Panc1 (cell line): Measurements from ENCODE around the gene BMX. TPM values are rescaled to one million over a fixed set of nuclear protein-coding genes. Genes with fewer than 3 reads are reported as not detected.

ENCODE experiments used
- ATAC-seq: fragments of 200-7000 bp; cut with Tn5 transposase; 2 replicates; pipeline ENCODE4 v1.9.1; 2020; ENCODE audit warnings: mild to moderate bottlenecking, moderate library complexity
- BruUV-seq: library from RNA; stranded (reverse); fragments of 400-500 nt; replicated peaks from 2 replicates; lab custom pipeline; 2021; lab: Mats Ljungman, UMichigan
- CTCF ChIA-PET: fragments of 300-600 bp; sonication (Branson Sonifier 250); formaldehyde crosslinking; loops from one replicate; lab custom pipeline; 2022; ENCODE audit warnings: antibody characterized with exemption; lab: Charles Lee
- POLR2A ChIA-PET: fragments of 300-600 bp; sonication (Branson Sonifier 250); formaldehyde crosslinking; loops from one replicate; lab custom pipeline; 2022; ENCODE audit warnings: antibody characterized with exemption; lab: Charles Lee
- DNase-seq: peaks from one replicate; pipeline ENCODE4 v3.0.0-alpha.2; 2010; ENCODE audit warnings: low read depth, low spot score
- H3K27ac ChIP-seq: 2 replicates; pipeline ENCODE4 v1.5.1; 2011; ENCODE audit warnings: mild to moderate bottlenecking, low read length, inconsistent platforms
- H3K27me3 ChIP-seq: fragments of 200-500 bp; sonication (Bioruptor generic); 2 replicates; pipeline ENCODE4 v1.6.0; 2014; ENCODE audit warnings: low read length, inconsistent platforms; ENCODE audit not compliant: control insufficient read depth, insufficient read depth
- H3K36me3 ChIP-seq: fragments of 200-500 bp; sonication (Bioruptor generic); 2 replicates; pipeline ENCODE4 v1.5.1; 2014; ENCODE audit warnings: inconsistent platforms, mild to moderate bottlenecking, low read length, moderate library complexity; ENCODE audit not compliant: control insufficient read depth, insufficient read depth
- H3K4me1 ChIP-seq: 2 replicates; pipeline ENCODE4 v1.5.1; 2011; ENCODE audit warnings: inconsistent platforms, mild to moderate bottlenecking, low read length, moderate library complexity; ENCODE audit not compliant: control insufficient read depth, insufficient read depth
- H3K4me3 ChIP-seq, 2 experiments: 2 replicates each; pipeline ENCODE4 v1.5.1; 2011 to 2012; ENCODE audit warnings: low read depth in 2 of 2, low read length in 2 of 2, mild to moderate bottlenecking in 2 of 2, inconsistent platforms in 1 of 2, moderate library complexity in 1 of 2
- H3K9me3 ChIP-seq: fragments of 200-500 bp; sonication (Bioruptor generic); 2 replicates; pipeline ENCODE4 v1.5.1; 2014; ENCODE audit warnings: low read depth, mild to moderate bottlenecking, inconsistent platforms, low read length, moderate library complexity; ENCODE audit not compliant: control insufficient read depth, insufficient read depth
- CTCF ChIP-seq: fragments of 450-650 bp; IDR thresholded peaks from 2 replicates; pipeline ENCODE4 v1.5.1; 2017; ENCODE audit warnings: mild to moderate bottlenecking
- POLR2AphosphoS5 ChIP-seq: IDR thresholded peaks from 2 replicates; pipeline ENCODE4 v1.6.1; 2012; ENCODE audit warnings: mild to moderate bottlenecking, low read depth, low read length, moderate library complexity
- REST ChIP-seq, 2 experiments: IDR thresholded peaks; 2 replicates each; pipeline ENCODE4 v1.6.1; 2011 to 2012; ENCODE audit warnings: low read depth in 2 of 2, control low read depth in 1 of 2, low read length in 1 of 2, mild to moderate bottlenecking in 1 of 2, moderate library complexity in 1 of 2; ENCODE audit not compliant: insufficient read depth in 1 of 2
- SIN3A ChIP-seq: IDR thresholded peaks from 2 replicates; pipeline ENCODE4 v1.6.1; 2012; ENCODE audit warnings: low read depth, mild to moderate bottlenecking, low read length, moderate library complexity, borderline replicate concordance; ENCODE audit not compliant: insufficient read depth
- TCF7L2 ChIP-seq: IDR thresholded peaks from 2 replicates; pipeline ENCODE4 v1.6.1; 2011; ENCODE audit warnings: mild to moderate bottlenecking, low read depth, low read length, inconsistent platforms
- in situ Hi-C: cut with HindIII; loops from 2 replicates; pipeline ENCODE4 v1.10.0; 2016; ENCODE audit warnings: low sequenced_read_pairs, low pct_unique_long_range_greater_than_20kb
- intact Hi-C: fragments of 100-400 bp; cut with micrococcal nuclease; formaldehyde crosslinking; loops from one replicate; pipeline ENCODE4 v1.10.0; 2022; ENCODE audit not compliant: unreplicated experiment
- total RNA-seq: library from RNA; stranded (reverse); gene quantifications from one replicate; pipeline ENCODE4 v1.2.1, GENCODE V29; 2021; ENCODE audit not compliant: unreplicated experiment

Gene BMX
- total RNA-seq, 1 experiment from 2014 or later, result not detected

GRCh38 chrX:15465347-15465746, 35.3 kb upstream of the BMX start:
- no peak overlapping the region for H3K4me3 ChIP-seq
- no peaks in the 10 kb centered on the region for H3K4me1 ChIP-seq
- POLR2A ChIA-PET, result no interaction called here
- in situ Hi-C loops, result no loop called here
- H3K36me3 ChIP-seq, result no peaks in the 10 kb centered on the region
- ATAC-seq (no peak), DNase-seq (no peak)
- no peaks in the 10 kb centered on the region for H3K9me3 ChIP-seq
- no peaks in the 10 kb centered on the region for H3K27me3 ChIP-seq
- CTCF ChIA-PET, result no interaction called here
- no peak overlapping the region for H3K27ac ChIP-seq
- TF ChIP-seq REST (IDR thresholded peaks at IDR 0.05; ENCODE audit: insufficient read depth in 1 of 2, low read depth in 2 of 2, low read length in 1 of 2), result no peak
- TF ChIP-seq CTCF, result no peak
- TF ChIP-seq SIN3A, result no peak
- TF ChIP-seq TCF7L2, result no peak
- no peak for TF ChIP-seq POLR2AphosphoS5
- BruUV-seq, result no TSS peak
- intact Hi-C loops, result no loop called here

GRCh38 chrX:15465896-15466651, 34.5 kb upstream of the BMX start:
- in situ Hi-C loops, result no loop called here

More at GRCh38 chrX:15465896-15466651, 34.5 kb upstream of the BMX start:
- no peaks in the 10 kb centered on the region for H3K36me3 ChIP-seq
- H3K9me3 ChIP-seq, result no peaks in the 10 kb centered on the region
- TF ChIP-seq SIN3A, result no peak
- TF ChIP-seq POLR2AphosphoS5, result no peak
- no peak for TF ChIP-seq CTCF
- TF ChIP-seq REST (IDR thresholded peaks at IDR 0.05; ENCODE audit: insufficient read depth in 1 of 2, low read depth in 2 of 2, low read length in 1 of 2), result no peak
- no peak for TF ChIP-seq TCF7L2
- H3K4me1 ChIP-seq, result no peaks in the 10 kb centered on the region
- POLR2A ChIA-PET, result no interaction called here
- intact Hi-C loops, result no loop called here
- DNase-seq (no peak), ATAC-seq (no peak)
- no peak overlapping the region for H3K4me3 ChIP-seq
- H3K27me3 ChIP-seq, result no peaks in the 10 kb centered on the region
- no TSS peak for BruUV-seq
- no peak overlapping the region for H3K27ac ChIP-seq
- CTCF ChIA-PET, result no interaction called here
